Liver (tissue), 9 donors: ENCODE results near the gene TSPO. TPM values are rescaled to one million over a fixed set of nuclear protein-coding genes. Genes with fewer than 3 reads are reported as not detected.

Source experiments
- DNase-seq: peaks from one replicate; pipeline ENCODE4 v3.0.0-alpha.2; 2017; ENCODE audit warnings: low spot score
- H3K27ac ChIP-seq, 2 donors: one replicate each; pipeline ENCODE4 v1.7.0; 2013; ENCODE audit warnings: inconsistent platforms in 2 of 2, low read length in 2 of 2, control low read depth in 1 of 2, low read depth in 1 of 2, mild to moderate bottlenecking in 1 of 2
- H3K27me3 ChIP-seq, 4 donors: one replicate each; pipeline versions ENCODE4 v1.6.1 to v1.7.0; 2013; ENCODE audit warnings: low read length in 3 of 4, inconsistent platforms in 1 of 4, mild to moderate bottlenecking in 1 of 4, moderate library complexity in 1 of 4; ENCODE audit not compliant: control insufficient read depth in 4 of 4, insufficient read depth in 4 of 4
- H3K36me3 ChIP-seq, 4 donors: one replicate each; pipeline versions ENCODE4 v1.6.1 to v1.7.0; 2013; ENCODE audit warnings: low read length in 3 of 4, mild to moderate bottlenecking in 3 of 4, low read depth in 1 of 4, moderate library complexity in 1 of 4; ENCODE audit not compliant: control insufficient read depth in 4 of 4, insufficient read depth in 3 of 4
- H3K4me1 ChIP-seq, 4 donors: one replicate each; pipeline versions ENCODE4 v1.6.1 to v1.7.0; 2013; ENCODE audit warnings: low read length in 3 of 4, mild to moderate bottlenecking in 3 of 4, moderate library complexity in 1 of 4; ENCODE audit not compliant: control insufficient read depth in 4 of 4, insufficient read depth in 4 of 4
- H3K4me3 ChIP-seq, 3 donors: one replicate each; pipeline versions ENCODE4 v1.6.1 to v1.7.0; 2013; ENCODE audit warnings: low read length in 3 of 3, control low read depth in 1 of 3, low read depth in 1 of 3, mild to moderate bottlenecking in 1 of 3
- H3K9ac ChIP-seq, 2 donors: one replicate each; pipeline ENCODE4 v1.7.0; 2013; ENCODE audit warnings: low read length in 2 of 2, mild to moderate bottlenecking in 2 of 2, moderate library complexity in 2 of 2, control low read depth in 1 of 2, low read depth in 1 of 2
- H3K9me3 ChIP-seq, 4 donors: one replicate each; pipeline versions ENCODE4 v1.6.1 to v1.7.0; 2013; ENCODE audit warnings: low read length in 3 of 4; ENCODE audit not compliant: control insufficient read depth in 4 of 4
- ATF3 ChIP-seq: IDR thresholded peaks from 2 replicates; pipeline ENCODE4 v1.6.1; 2016; ENCODE audit warnings: antibody characterized with exemption
- CTCF ChIP-seq: fragments of 150-350 bp; IDR thresholded peaks from 2 replicates; pipeline ENCODE4 v1.5.1; 2017; ENCODE audit warnings: improper control_type of control experiment, low read depth, low read length; ENCODE audit not compliant: missing input control
- EGR1 ChIP-seq, 2 donors: IDR thresholded peaks; 2 replicates each; pipeline ENCODE4 v1.6.1; 2016 to 2018; ENCODE audit warnings: antibody characterized with exemption in 2 of 2, low read depth in 2 of 2
- FOXA1 ChIP-seq: IDR thresholded peaks from 2 replicates; pipeline ENCODE4 v1.6.1; 2016; ENCODE audit warnings: antibody characterized with exemption
- FOXA2 ChIP-seq: IDR thresholded peaks from 2 replicates; pipeline ENCODE4 v1.6.1; 2016; ENCODE audit warnings: antibody characterized with exemption
- GABPA ChIP-seq, 2 donors: IDR thresholded peaks in 1 of 2; conservative IDR thresholded peaks in 1 of 2; 2 replicates each; pipeline ENCODE4 v1.6.1; 2016; ENCODE audit warnings: antibody characterized with exemption in 2 of 2, mild to moderate bottlenecking in 1 of 2, moderate library complexity in 1 of 2
- HNF4A ChIP-seq, 2 donors: conservative IDR thresholded peaks; 2 replicates each; pipeline ENCODE4 v1.6.1; 2016; ENCODE audit warnings: antibody characterized with exemption in 2 of 2, mild to moderate bottlenecking in 2 of 2
- HNF4G ChIP-seq: IDR thresholded peaks from 2 replicates; pipeline ENCODE4 v1.6.1; 2016; ENCODE audit warnings: antibody characterized with exemption
- JUND ChIP-seq, 2 donors: IDR thresholded peaks; 2 replicates each; pipeline ENCODE4 v1.6.1; 2016; ENCODE audit warnings: antibody characterized with exemption in 2 of 2
- NR2F2 ChIP-seq: IDR thresholded peaks from 2 replicates; pipeline ENCODE4 v1.6.1; 2016; ENCODE audit warnings: antibody characterized with exemption
- RAD21 ChIP-seq, 2 donors: IDR thresholded peaks; 2 replicates each; pipeline ENCODE4 v1.6.1; 2016; ENCODE audit warnings: antibody characterized with exemption in 2 of 2, mild to moderate bottlenecking in 2 of 2
- RXRA ChIP-seq, 2 donors: IDR thresholded peaks; 2 replicates each; pipeline ENCODE4 v1.6.1; 2017 to 2018; ENCODE audit warnings: antibody characterized with exemption in 2 of 2, mild to moderate bottlenecking in 1 of 2
- SP1 ChIP-seq: IDR thresholded peaks from 2 replicates; pipeline ENCODE4 v1.6.1; 2018; ENCODE audit warnings: antibody characterized with exemption, mild to moderate bottlenecking
- TAF1 ChIP-seq: conservative IDR thresholded peaks from 2 replicates; pipeline ENCODE4 v1.6.1; 2016; ENCODE audit warnings: antibody characterized with exemption, mild to moderate bottlenecking
- YY1 ChIP-seq: IDR thresholded peaks from 2 replicates; pipeline ENCODE4 v1.6.1; 2016; ENCODE audit warnings: antibody characterized with exemption, mild to moderate bottlenecking
- ZBTB33 ChIP-seq: IDR thresholded peaks from 2 replicates; pipeline ENCODE4 v1.6.1; 2016; ENCODE audit warnings: antibody characterized with exemption
- WGBS: extraction: QIAGEN DNeasy Blood & Tissue Kit; methylation state at CpG from one replicate; pipeline ENCODE4 v1.1.7; 2013; 5-methylcytosine and 5-hydroxymethylcytosine counted together
- polyA plus RNA-seq, 2 donors: library from polyadenylated mRNA; stranded (reverse) in 1 of 2; unstranded in 1 of 2; fragments of 200-250 nt in 1 of 2; fragments of >200 nt in 1 of 2; fragmentation: Nextera tagmentation in 1 of 2; extraction: Ambion mirVana in 1 of 2; gene quantifications; one replicate each; pipeline versions ENCODE4 v1.2.1 to v1.2.3, GENCODE V29; 2013 to 2015
- total RNA-seq, 2 donors: library from RNA; depleted of rRNA; stranded (reverse); fragments of >200 nt; gene quantifications; one replicate each; pipeline ENCODE4 v1.2.3, GENCODE V29; 2014
- TF ChIP-seq, protein P1 (sequence below): IDR thresholded peaks from 2 replicates; pipeline ENCODE4 v1.6.1; 2016; ENCODE audit warnings: antibody characterized with exemption, mild to moderate bottlenecking
- TF ChIP-seq, protein P2 (sequence below): IDR thresholded peaks from 2 replicates; pipeline ENCODE4 v1.6.1; 2016; ENCODE audit warnings: antibody characterized with exemption
- donor health status: healthy.
- donor health status: healthy.
- donor health status: healthy.
- donor health status: healthy.
- donor health status: healthy.

Gene TSPO
- total and polyA plus RNA-seq, 4 donors, result 27.6 to 61.9 (median 40.2) TPM

DNA sequence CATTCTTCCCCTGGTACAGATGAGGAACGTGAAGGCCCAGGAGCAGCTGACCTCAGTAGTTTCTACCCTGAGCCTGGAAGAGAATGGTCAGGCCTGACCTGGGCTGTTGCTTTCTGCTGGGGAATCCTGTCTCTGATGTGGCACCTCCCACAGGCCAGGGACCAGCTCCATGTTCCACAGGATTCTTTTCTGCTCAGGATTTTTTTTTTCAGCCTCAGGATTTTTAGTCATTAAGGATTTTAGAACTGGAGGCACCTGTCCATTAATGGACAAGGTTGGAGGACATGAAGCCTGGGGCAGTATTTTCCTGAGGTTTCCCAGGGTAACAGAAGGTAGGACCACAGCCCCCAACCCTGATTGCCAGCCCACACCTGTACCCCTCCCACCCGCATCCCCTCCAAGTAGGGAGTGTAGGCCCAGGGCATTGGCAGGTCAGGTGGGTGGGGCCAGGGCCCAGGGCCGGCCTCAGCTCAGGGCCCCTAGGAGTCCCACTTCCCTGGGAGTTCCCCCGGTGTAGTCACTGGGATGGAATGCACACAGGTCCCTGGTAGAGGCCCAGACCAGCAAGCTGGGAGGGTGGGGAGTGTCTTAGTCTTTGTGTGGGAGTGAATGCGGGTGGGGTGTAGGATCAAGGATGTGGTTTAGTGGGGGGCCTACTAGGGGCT lies 24.7 kb upstream of the TSPO start:
- H3K27me3 ChIP-seq, result no peaks in the 10 kb centered on the region
- H3K27ac ChIP-seq, result no peak overlapping the region
- WGBS, result 76% methylated on average over 5 of the region's 5 CpGs
- no peak for DNase-seq
- H3K9me3 ChIP-seq, result no peaks in the 10 kb centered on the region
- TF ChIP-seq EGR1 (IDR thresholded peaks at IDR 0.05; ENCODE audit: low read depth in 2 of 2) (no peak), JUND (IDR thresholded peaks at IDR 0.05) (no peak), ZBTB33 (no peak), RAD21 (IDR thresholded peaks at IDR 0.05) (no peak), SP1 (no peak), TAF1 (no peak), HNF4A (conservative IDR thresholded peaks at IDR 0.05) (no peak), GABPA (IDR thresholded peaks at IDR 0.05 in 1 of 2, conservative IDR thresholded peaks at IDR 0.05 in 1 of 2) (no peak), FOXA1 (no peak), NR2F2 (no peak), ATF3 (no peak), CTCF (no peak), FOXA2 (no peak), YY1 (no peak), HNF4G (no peak), RXRA (IDR thresholded peaks at IDR 0.05) (no peak)
- TF ChIP-seq, protein P1, sequence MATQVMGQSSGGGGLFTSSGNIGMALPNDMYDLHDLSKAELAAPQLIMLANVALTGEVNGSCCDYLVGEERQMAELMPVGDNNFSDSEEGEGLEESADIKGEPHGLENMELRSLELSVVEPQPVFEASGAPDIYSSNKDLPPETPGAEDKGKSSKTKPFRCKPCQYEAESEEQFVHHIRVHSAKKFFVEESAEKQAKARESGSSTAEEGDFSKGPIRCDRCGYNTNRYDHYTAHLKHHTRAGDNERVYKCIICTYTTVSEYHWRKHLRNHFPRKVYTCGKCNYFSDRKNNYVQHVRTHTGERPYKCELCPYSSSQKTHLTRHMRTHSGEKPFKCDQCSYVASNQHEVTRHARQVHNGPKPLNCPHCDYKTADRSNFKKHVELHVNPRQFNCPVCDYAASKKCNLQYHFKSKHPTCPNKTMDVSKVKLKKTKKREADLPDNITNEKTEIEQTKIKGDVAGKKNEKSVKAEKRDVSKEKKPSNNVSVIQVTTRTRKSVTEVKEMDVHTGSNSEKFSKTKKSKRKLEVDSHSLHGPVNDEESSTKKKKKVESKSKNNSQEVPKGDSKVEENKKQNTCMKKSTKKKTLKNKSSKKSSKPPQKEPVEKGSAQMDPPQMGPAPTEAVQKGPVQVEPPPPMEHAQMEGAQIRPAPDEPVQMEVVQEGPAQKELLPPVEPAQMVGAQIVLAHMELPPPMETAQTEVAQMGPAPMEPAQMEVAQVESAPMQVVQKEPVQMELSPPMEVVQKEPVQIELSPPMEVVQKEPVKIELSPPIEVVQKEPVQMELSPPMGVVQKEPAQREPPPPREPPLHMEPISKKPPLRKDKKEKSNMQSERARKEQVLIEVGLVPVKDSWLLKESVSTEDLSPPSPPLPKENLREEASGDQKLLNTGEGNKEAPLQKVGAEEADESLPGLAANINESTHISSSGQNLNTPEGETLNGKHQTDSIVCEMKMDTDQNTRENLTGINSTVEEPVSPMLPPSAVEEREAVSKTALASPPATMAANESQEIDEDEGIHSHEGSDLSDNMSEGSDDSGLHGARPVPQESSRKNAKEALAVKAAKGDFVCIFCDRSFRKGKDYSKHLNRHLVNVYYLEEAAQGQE, result no peak
- TF ChIP-seq, protein P2, sequence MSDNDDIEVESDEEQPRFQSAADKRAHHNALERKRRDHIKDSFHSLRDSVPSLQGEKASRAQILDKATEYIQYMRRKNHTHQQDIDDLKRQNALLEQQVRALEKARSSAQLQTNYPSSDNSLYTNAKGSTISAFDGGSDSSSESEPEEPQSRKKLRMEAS, result no peak
- H3K4me1 ChIP-seq, result peaks cover 0 to 8% (median 4%) of the 10 kb centered on the region in 4 donors
- H3K4me3 ChIP-seq, result no peak overlapping the region
- H3K9ac ChIP-seq, result no peak overlapping the region
- H3K36me3 ChIP-seq, result peaks cover 0 to 3% (median 0%) of the 10 kb centered on the region in 4 donors
